Nephron (organoid): ENCODE results near the gene MAPKAP1.

ENCODE experiments used
- H3K27ac Mint-ChIP-seq, 3 experiments: 2 replicates each; pipeline ENCODE4 v1.8.0; 2020; ENCODE audit warnings: mixed read lengths in 3 of 3, mild to moderate bottlenecking in 2 of 3, moderate library complexity in 1 of 3
- H3K27me3 Mint-ChIP-seq: 2 replicates; pipeline ENCODE4 v1.8.0; 2021; ENCODE audit warnings: low read depth, mild to moderate bottlenecking, moderate library complexity, mixed read lengths
- H3K36me3 Mint-ChIP-seq: 2 replicates; pipeline ENCODE4 v1.8.0; 2020; ENCODE audit warnings: low read depth, mixed read lengths
- H3K4me1 Mint-ChIP-seq: 2 replicates; pipeline ENCODE4 v1.8.0; 2020; ENCODE audit warnings: mixed read lengths
- H3K4me3 Mint-ChIP-seq, 3 experiments: 2 replicates each; pipeline ENCODE4 v1.8.0; 2020; ENCODE audit warnings: mild to moderate bottlenecking in 3 of 3, mixed read lengths in 3 of 3, moderate library complexity in 2 of 3
- H3K9me3 Mint-ChIP-seq: 2 replicates; pipeline ENCODE4 v1.8.0; 2020; ENCODE audit warnings: mixed read lengths
- TF ChIP-seq, protein P1 (sequence below), 3 experiments: fragments of 200-600 bp; sonication (generic); IDR thresholded peaks; one replicate each; pipeline ENCODE4 v1.5.0; 2021; ENCODE audit warnings: antibody characterized with exemption in 3 of 3; ENCODE audit not compliant: unreplicated experiment in 3 of 3

Gene MAPKAP1

DNA sequence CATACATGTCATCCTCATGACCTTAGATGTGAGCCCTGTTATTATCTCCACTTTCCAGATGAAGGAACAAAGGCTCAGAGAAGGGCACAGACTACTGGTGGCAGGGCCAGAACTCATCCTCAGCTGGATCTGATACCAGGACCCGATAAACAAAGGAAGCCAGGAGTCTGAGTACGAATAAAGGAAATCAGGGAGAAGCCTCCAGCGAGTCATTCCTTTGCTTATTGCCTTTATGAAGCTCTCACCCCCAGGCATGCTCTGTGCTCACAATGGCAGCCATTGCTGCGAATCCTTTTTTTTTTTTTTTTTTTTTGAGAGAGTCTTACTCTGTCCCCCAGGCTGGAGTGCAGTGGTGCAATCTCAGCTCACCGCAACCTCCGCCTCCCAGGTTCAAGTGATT lies 315.3 kb downstream of the MAPKAP1 start:
- Mint-ChIP-seq H3K4me1 (no peaks in the 10 kb centered on the region), H3K27me3 (no peaks in the 10 kb centered on the region), H3K4me3 (no peak overlapping the region), H3K36me3 (no peaks in the 10 kb centered on the region), H3K9me3 (no peaks in the 10 kb centered on the region), H3K27ac (no peak overlapping the region)
- TF ChIP-seq, protein P1, sequence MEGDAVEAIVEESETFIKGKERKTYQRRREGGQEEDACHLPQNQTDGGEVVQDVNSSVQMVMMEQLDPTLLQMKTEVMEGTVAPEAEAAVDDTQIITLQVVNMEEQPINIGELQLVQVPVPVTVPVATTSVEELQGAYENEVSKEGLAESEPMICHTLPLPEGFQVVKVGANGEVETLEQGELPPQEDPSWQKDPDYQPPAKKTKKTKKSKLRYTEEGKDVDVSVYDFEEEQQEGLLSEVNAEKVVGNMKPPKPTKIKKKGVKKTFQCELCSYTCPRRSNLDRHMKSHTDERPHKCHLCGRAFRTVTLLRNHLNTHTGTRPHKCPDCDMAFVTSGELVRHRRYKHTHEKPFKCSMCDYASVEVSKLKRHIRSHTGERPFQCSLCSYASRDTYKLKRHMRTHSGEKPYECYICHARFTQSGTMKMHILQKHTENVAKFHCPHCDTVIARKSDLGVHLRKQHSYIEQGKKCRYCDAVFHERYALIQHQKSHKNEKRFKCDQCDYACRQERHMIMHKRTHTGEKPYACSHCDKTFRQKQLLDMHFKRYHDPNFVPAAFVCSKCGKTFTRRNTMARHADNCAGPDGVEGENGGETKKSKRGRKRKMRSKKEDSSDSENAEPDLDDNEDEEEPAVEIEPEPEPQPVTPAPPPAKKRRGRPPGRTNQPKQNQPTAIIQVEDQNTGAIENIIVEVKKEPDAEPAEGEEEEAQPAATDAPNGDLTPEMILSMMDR (IDR thresholded peaks at IDR 0.05; ENCODE audit: unreplicated experiment in 3 of 3), result no peak

DNA sequence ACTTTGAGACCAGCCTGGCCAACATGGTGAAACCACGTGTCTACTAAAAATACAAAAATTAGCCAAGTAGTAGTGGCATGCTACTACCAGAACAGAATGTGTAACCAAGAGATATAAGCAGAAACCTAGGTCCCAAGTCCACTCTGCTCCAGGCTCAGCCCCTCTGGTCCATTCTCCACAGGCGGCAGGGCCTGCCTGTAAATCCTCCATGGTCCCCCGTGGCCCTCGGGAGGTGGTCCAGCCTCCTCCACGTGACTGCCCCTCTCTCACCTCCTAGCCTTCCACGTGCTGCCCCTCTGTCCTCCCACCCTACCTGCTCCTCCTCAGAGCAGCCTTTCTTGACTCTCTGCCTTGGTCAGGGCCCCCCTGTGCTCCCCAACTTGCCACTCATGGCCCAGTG lies 318.0 kb downstream of the MAPKAP1 start:
- Mint-ChIP-seq H3K27ac (no peak overlapping the region), H3K36me3 (no peaks in the 10 kb centered on the region), H3K4me1 (no peaks in the 10 kb centered on the region), H3K4me3 (no peak overlapping the region), H3K27me3 (no peaks in the 10 kb centered on the region), H3K9me3 (no peaks in the 10 kb centered on the region)
- TF ChIP-seq, protein P1 (IDR thresholded peaks at IDR 0.05; ENCODE audit: unreplicated experiment in 3 of 3), result no peak

DNA sequence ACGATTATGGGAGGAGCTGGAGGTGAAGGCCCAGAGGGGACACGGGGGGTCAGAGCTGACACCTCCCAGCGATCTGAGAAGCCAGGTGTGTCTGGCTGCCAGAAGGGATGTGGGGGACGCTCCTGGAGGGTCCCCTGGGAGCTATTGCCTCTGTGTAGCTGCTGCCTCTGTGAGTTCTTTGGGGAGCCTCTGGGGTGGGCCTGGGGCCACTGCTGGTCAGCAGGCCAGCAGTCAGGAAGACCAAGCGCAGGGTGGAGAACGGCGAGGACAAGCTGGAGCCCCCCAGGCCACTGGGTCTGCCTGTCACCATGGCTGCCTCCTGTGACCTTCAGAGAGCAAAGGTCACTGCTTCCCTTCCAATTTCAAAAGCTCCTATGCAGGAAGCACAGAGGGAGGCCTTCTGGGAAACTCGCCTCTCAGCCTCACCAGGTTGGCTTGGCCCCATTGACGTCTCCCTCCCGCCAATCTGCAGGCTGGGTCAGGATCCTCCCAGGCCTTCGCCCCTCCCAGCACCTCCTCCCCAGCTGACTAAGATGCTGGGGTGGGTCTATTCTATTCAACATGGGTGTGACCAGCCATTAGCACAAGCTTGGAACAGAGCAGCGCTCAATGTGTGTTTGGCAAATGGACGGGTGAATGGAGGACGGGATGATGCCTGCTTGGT lies 319.0 kb downstream of the MAPKAP1 start:
- no peak overlapping the region for H3K27ac Mint-ChIP-seq
- H3K36me3 Mint-ChIP-seq, result no peaks in the 10 kb centered on the region
- H3K27me3 Mint-ChIP-seq, result no peaks in the 10 kb centered on the region
- TF ChIP-seq, protein P1 (IDR thresholded peaks at IDR 0.05; ENCODE audit: unreplicated experiment in 3 of 3), result no peak
- H3K4me3 Mint-ChIP-seq, result no peak overlapping the region
- H3K4me1 Mint-ChIP-seq, result no peaks in the 10 kb centered on the region
- H3K9me3 Mint-ChIP-seq, result no peaks in the 10 kb centered on the region
